WTC11 (cell line): ENCODE results near the gene COL18A1. TPM values are rescaled to one million over a fixed set of nuclear protein-coding genes. Genes with fewer than 3 reads are reported as not detected.

Experiments used
- ATAC-seq: fragments of 200-7000 bp; cut with Tn5 transposase; 2 replicates; pipeline ENCODE4 v1.10.0; 2021; ENCODE audit warnings: mild to moderate bottlenecking, moderate library complexity
- CTCF ChIA-PET: fragments of 300-600 bp; sonication (Branson Sonifier 250); formaldehyde crosslinking; loops from one replicate; lab custom pipeline; 2021; ENCODE audit warnings: antibody characterized with exemption; lab: Charles Lee
- POLR2A ChIA-PET: fragments of 350-600 bp; sonication (Branson Sonifier 250); formaldehyde crosslinking; loops from one replicate; lab custom pipeline; 2021; ENCODE audit warnings: antibody characterized with exemption; lab: Charles Lee
- DNase-seq: peaks from one replicate; pipeline ENCODE4 v3.0.0; 2021; ENCODE audit warnings: low spot score
- H3K27ac Mint-ChIP-seq: 2 replicates; pipeline ENCODE4 v1.8.0; 2021; ENCODE audit warnings: mixed read lengths
- H3K27me3 Mint-ChIP-seq: 2 replicates; pipeline ENCODE4 v1.8.0; 2021; ENCODE audit warnings: low read depth, mild to moderate bottlenecking, moderate library complexity, mixed read lengths
- H3K36me3 Mint-ChIP-seq: 2 replicates; pipeline ENCODE4 v1.8.0; 2021; ENCODE audit warnings: mixed read lengths
- H3K4me1 Mint-ChIP-seq: 2 replicates; pipeline ENCODE4 v1.8.0; 2022; ENCODE audit warnings: mixed read lengths
- H3K4me3 Mint-ChIP-seq: 2 replicates; pipeline ENCODE4 v1.8.0; 2021; ENCODE audit warnings: mild to moderate bottlenecking, moderate library complexity, mixed read lengths
- H3K9me3 Mint-ChIP-seq: 2 replicates; pipeline ENCODE4 v1.8.0; 2021; ENCODE audit warnings: mixed read lengths
- CDX4 ChIP-seq: fragments of 250-450 bp; sonication (Bioruptor Pico); IDR thresholded peaks from 2 replicates; pipeline ENCODE4 v1.9.0; 2021; ENCODE audit warnings: moderate library complexity, mild to moderate bottlenecking, inconsistent platforms, borderline replicate concordance
- CREB1 ChIP-seq: sonication (generic); formaldehyde crosslinking; IDR thresholded peaks from 2 replicates; pipeline ENCODE4 v1.8.0; 2023; ENCODE audit warnings: mild to moderate bottlenecking, missing genetic modification reagents
- ELF4 ChIP-seq: sonication (generic); formaldehyde crosslinking; IDR thresholded peaks from 2 replicates; pipeline ENCODE4 v1.8.1; 2022; ENCODE audit warnings: low read depth, mild to moderate bottlenecking, moderate library complexity, missing genetic modification reagents
- HMGA2 ChIP-seq: fragments of 250-450 bp; sonication (Bioruptor Pico); IDR thresholded peaks from 2 replicates; pipeline ENCODE4 v1.4.0; 2021; ENCODE audit warnings: mild to moderate bottlenecking, moderate library complexity
- NFYB ChIP-seq: sonication (generic); formaldehyde crosslinking; conservative IDR thresholded peaks from 2 replicates; pipeline ENCODE4 v1.8.0; 2022; ENCODE audit warnings: low read depth, missing genetic modification reagents
- ZNF423 ChIP-seq: fragments of 250-450 bp; sonication (Bioruptor Pico); IDR thresholded peaks from 2 replicates; pipeline ENCODE4 v2.1.2; 2022; ENCODE audit warnings: mild to moderate bottlenecking, moderate library complexity
- ZNF671 ChIP-seq: fragments of 250-450 bp; sonication (Bioruptor Pico); IDR thresholded peaks from 2 replicates; pipeline ENCODE4 v1.8.0; 2021; ENCODE audit warnings: mild to moderate bottlenecking
- total RNA-seq: library from RNA; stranded (reverse); gene quantifications from 3 replicates; pipeline ENCODE4 v1.2.3, GENCODE V29; 2021
- TF ChIP-seq, protein P1 (sequence below): sonication (generic); formaldehyde crosslinking; IDR thresholded peaks from 2 replicates; pipeline ENCODE4 v1.8.1; 2022; ENCODE audit warnings: missing genetic modification reagents, borderline replicate concordance
- TF ChIP-seq, protein P2 (sequence below): fragments of 250-450 bp; sonication (Bioruptor Pico); IDR thresholded peaks from 2 replicates; pipeline ENCODE4 v1.9.0; 2021; ENCODE audit warnings: mild to moderate bottlenecking, borderline replicate concordance
- TF ChIP-seq, protein P3 (sequence below): sonication (generic); formaldehyde crosslinking; IDR thresholded peaks from 2 replicates; pipeline ENCODE4 v1.8.0; 2022; ENCODE audit warnings: mild to moderate bottlenecking, missing genetic modification reagents

COL18A1 gene
- total RNA-seq, 1 experiment from 2014 or later, result 231 TPM

- H3K9me3 Mint-ChIP-seq, result peaks cover 17% of the 10 kb centered on the region
- no peak for ATAC-seq
- no peaks in the 10 kb centered on the region for H3K36me3 Mint-ChIP-seq
- POLR2A ChIA-PET, result no interaction called here
- no peak for DNase-seq
- peaks cover 29% of the 10 kb centered on the region for H3K27me3 Mint-ChIP-seq
- no peak overlapping the region for H3K27ac Mint-ChIP-seq
- no peak overlapping the region for H3K4me3 Mint-ChIP-seq
- TF ChIP-seq ZNF671, result no peak
- no peak for TF ChIP-seq CREB1 (CRISPR knock-in tag)
- TF ChIP-seq, protein P1, sequence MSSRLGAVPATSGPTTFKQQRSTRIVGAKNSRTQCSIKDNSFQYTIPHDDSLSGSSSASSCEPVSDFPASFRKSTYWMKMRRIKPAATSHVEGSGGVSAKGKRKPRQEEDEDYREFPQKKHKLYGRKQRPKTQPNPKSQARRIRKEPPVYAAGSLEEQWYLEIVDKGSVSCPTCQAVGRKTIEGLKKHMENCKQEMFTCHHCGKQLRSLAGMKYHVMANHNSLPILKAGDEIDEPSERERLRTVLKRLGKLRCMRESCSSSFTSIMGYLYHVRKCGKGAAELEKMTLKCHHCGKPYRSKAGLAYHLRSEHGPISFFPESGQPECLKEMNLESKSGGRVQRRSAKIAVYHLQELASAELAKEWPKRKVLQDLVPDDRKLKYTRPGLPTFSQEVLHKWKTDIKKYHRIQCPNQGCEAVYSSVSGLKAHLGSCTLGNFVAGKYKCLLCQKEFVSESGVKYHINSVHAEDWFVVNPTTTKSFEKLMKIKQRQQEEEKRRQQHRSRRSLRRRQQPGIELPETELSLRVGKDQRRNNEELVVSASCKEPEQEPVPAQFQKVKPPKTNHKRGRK, result no peak
- TF ChIP-seq HMGA2 (CRISPR knock-in tag), result no peak
- TF ChIP-seq, protein P2, sequence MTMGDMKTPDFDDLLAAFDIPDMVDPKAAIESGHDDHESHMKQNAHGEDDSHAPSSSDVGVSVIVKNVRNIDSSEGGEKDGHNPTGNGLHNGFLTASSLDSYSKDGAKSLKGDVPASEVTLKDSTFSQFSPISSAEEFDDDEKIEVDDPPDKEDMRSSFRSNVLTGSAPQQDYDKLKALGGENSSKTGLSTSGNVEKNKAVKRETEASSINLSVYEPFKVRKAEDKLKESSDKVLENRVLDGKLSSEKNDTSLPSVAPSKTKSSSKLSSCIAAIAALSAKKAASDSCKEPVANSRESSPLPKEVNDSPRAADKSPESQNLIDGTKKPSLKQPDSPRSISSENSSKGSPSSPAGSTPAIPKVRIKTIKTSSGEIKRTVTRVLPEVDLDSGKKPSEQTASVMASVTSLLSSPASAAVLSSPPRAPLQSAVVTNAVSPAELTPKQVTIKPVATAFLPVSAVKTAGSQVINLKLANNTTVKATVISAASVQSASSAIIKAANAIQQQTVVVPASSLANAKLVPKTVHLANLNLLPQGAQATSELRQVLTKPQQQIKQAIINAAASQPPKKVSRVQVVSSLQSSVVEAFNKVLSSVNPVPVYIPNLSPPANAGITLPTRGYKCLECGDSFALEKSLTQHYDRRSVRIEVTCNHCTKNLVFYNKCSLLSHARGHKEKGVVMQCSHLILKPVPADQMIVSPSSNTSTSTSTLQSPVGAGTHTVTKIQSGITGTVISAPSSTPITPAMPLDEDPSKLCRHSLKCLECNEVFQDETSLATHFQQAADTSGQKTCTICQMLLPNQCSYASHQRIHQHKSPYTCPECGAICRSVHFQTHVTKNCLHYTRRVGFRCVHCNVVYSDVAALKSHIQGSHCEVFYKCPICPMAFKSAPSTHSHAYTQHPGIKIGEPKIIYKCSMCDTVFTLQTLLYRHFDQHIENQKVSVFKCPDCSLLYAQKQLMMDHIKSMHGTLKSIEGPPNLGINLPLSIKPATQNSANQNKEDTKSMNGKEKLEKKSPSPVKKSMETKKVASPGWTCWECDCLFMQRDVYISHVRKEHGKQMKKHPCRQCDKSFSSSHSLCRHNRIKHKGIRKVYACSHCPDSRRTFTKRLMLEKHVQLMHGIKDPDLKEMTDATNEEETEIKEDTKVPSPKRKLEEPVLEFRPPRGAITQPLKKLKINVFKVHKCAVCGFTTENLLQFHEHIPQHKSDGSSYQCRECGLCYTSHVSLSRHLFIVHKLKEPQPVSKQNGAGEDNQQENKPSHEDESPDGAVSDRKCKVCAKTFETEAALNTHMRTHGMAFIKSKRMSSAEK (CRISPR knock-in tag), result no peak
- no peak for TF ChIP-seq NFYB
- TF ChIP-seq, all 79 proteins: peak for 0
- CTCF ChIA-PET, result no interaction called here
- peaks cover 31% of the 10 kb centered on the region for H3K4me1 Mint-ChIP-seq
These were observed 146.4 kb downstream of the COL18A1 start for GRCh38 chr21:45551316-45551715.

- Mint-ChIP-seq H3K36me3 (no peaks in the 10 kb centered on the region), H3K27ac (no peak overlapping the region), H3K9me3 (peaks cover 12% of the 10 kb centered on the region), H3K4me1 (peaks cover 31% of the 10 kb centered on the region), H3K4me3 (no peak overlapping the region), H3K27me3 (peaks cover 22% of the 10 kb centered on the region)
- DNase-seq, result no peak
- POLR2A ChIA-PET, result no interaction called here
- TF ChIP-seq, protein P3, sequence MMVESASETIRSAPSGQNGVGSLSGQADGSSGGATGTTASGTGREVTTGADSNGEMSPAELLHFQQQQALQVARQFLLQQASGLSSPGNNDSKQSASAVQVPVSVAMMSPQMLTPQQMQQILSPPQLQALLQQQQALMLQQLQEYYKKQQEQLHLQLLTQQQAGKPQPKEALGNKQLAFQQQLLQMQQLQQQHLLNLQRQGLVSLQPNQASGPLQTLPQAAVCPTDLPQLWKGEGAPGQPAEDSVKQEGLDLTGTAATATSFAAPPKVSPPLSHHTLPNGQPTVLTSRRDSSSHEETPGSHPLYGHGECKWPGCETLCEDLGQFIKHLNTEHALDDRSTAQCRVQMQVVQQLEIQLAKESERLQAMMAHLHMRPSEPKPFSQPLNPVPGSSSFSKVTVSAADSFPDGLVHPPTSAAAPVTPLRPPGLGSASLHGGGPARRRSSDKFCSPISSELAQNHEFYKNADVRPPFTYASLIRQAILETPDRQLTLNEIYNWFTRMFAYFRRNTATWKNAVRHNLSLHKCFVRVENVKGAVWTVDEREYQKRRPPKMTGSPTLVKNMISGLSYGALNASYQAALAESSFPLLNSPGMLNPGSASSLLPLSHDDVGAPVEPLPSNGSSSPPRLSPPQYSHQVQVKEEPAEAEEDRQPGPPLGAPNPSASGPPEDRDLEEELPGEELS, result no peak
- TF ChIP-seq ZNF423, result peak; percentile 16; the same call in 1 of the 2 replicates
- CTCF ChIA-PET, result interaction anchor here (0.8 kb wide), 1 partner anchor 18 kb away, joined by 3 read pairs; no protein-coding TSS in a partner anchor
- ATAC-seq, result no peak
These were observed 147.1 kb downstream of the COL18A1 start for GRCh38 chr21:45551783-45552695.

GRCh38 chr21:45552696-45553391 is 147.9 kb downstream of the COL18A1 start:
- Mint-ChIP-seq H3K27me3 (peaks cover 14% of the 10 kb centered on the region), H3K9me3 (peaks cover 4% of the 10 kb centered on the region), H3K4me1 (peaks cover 27% of the 10 kb centered on the region), H3K27ac (no peak overlapping the region), H3K36me3 (no peaks in the 10 kb centered on the region), H3K4me3 (no peak overlapping the region)
- ChIA-PET POLR2A (no interaction called here), CTCF (interaction anchor here (0.8 kb wide), 1 partner anchor 19 kb away, joined by 3 read pairs; no protein-coding TSS in a partner anchor)
- DNase-seq (no peak), ATAC-seq (no peak)
- TF ChIP-seq NFYB (no peak), ELF4 (CRISPR knock-in tag) (no peak), CDX4 (CRISPR knock-in tag) (no peak)
